HG02571 (cell line): Measurements from ENCODE around the gene NAA40.
A peak's percentile ranks its signal among the peaks of the same experiment; 100 is the strongest.

ENCODE experiments used
- ATAC-seq: cut with Tn5 transposase; IDR thresholded peaks from one replicate; pipeline ENCODE4 v1.9.1; 2021; ENCODE audit warnings: mild to moderate bottlenecking, moderate library complexity; ENCODE audit not compliant: unreplicated experiment

The NAA40 gene

DNA sequence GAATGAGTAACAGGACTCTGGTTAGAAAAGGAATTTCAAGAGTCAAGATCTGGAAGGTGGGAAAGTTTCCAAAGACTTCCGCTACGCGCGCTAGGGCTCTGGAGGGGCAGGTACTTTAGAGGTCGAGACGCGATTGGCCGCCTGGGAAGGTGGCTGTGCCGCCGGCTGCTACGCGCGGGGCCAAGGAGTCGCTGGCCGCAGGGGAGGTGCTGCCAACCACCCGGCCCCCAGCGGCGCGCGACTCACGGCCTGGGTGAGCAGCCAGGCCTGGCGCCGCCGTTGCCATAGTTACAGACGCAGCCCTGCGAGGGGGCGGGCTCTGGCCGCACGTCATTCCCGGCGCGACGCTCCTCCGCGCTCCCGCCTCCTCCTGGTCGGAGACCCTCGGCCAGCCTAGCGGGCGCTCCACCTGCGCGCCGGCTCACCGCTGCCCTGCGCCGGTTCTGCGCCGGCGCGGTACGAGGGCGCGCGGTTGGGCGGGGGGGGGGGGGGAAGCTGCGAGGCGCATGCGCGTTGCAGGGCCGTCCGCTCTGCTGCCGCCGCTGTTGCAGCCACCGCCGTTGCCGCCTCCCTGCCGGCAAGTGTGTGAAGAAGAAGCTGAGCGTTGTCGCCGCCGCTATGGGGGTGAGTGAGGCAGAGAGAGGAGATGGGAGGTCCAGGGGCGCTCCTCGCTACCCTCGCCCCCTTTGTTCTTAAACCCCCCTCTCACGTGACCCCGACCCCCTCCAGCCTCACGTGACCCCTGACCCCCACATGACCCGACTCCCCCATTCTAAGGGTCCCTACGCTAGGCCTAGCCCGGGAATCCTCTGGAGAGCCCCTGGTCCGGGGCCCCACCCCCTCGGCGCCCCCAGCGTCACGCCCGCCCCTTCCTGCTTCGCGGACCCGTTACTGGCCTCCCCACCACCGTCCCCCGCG, at the start of gene NAA40:
Gene NAA40, plus strand, starts transcription at position 524 of the 918 bp plus-strand sequence. Its CDS starts 95 bp downstream, at position 619.
- peak; percentile 90 for ATAC-seq

DNA sequence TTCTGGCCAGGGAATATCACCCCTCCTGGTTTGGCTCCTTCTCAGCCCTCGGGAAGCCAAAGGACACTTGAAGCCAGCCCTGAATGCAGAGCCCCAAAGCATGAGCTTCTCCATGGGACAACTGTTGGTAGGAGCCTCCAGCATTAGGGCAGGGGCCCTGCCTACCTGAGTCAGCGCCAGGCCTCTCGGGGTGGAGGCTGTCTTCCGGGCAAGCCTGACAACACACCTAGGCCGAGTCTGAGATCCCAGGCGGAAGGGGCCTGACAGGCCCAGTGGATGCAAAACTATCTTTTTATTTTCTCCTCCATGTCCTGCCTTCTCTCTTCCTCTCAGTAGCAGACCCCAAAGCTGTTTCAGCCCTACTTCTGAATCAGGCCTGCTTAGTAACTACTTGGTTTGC, 49.5 kb upstream of the NAA40 start:
- ATAC-seq: no peak

DNA sequence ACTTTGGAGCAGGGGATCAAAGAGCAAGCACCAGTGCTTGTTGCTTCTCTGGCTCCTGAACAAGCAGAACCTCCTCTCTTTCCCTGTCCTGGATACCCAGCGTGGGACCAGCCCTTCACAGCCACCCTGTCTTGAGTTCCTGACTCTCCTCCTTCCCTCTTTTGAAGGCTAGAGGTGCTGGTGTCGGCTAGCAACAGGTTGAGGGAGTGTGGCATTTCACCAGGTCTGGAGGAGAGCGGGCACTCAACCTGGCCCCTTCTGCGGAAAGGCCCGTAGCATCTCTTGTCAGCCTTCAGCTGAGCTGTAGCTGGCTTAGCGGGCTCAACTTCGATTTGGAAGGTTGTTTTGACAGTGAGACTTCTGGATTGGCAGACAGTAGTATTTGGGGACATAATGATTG, 48.4 kb upstream of the NAA40 start:
- no peak for ATAC-seq

DNA sequence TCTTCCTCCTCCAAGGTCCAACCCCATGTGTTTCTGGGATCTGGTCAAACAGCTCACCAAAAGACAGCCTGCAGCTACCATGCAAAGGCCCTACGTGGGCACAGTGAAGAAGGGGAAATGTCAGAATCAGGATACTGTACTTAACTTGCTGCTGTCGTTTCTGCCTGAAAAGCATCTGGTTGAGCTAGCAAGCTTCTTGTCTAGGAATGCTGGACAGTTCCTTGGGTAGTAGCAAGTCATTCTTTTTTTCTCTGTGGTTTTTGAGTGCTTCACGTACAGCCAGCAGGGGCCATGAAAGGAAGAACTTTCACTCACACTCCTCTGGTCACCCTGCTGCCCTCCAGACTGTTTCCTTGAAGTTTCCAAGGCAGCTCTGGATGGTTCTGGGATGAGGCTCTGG, 46.6 kb upstream of the NAA40 start:
- ATAC-seq: no peak

DNA sequence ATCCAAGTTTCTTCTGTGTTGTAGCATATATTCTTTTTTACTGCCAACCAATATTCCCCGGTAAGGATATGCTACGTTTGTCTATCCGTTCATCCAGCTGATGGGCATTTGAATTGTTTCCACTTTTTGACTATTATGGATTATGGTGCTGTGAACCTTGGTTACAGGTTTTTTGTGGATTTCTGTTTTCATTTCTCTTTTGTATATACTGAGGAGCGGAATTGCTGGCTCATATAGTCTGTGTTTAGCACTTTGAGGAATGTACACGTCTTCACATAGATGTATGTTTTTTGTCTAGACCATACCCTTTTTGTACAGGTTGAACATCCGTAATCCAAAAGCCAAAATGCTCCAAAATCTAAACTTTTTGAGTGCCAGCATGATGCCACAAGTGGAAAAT, 45.4 kb upstream of the NAA40 start:
- ATAC-seq: no peak

DNA sequence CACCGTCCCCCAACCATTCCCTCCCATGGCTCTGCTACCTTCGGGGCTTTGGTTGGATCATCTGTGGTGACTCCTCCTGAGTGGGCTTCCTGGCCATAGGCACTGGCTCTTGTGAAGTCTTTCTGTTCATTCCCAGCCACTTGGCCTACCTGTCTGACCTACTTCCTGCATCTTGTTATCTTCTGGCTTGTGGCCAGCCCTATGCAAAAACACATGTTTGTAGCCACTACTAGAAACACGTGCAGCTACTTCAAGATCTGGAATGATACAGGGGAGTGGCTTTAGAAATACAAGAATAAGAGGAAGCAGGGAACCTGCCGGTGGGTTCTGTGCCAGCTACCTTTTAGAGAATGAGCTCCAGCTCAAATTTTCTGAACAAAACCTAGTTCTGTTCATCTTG, 42.7 kb upstream of the NAA40 start:
- ATAC-seq: no peak

DNA sequence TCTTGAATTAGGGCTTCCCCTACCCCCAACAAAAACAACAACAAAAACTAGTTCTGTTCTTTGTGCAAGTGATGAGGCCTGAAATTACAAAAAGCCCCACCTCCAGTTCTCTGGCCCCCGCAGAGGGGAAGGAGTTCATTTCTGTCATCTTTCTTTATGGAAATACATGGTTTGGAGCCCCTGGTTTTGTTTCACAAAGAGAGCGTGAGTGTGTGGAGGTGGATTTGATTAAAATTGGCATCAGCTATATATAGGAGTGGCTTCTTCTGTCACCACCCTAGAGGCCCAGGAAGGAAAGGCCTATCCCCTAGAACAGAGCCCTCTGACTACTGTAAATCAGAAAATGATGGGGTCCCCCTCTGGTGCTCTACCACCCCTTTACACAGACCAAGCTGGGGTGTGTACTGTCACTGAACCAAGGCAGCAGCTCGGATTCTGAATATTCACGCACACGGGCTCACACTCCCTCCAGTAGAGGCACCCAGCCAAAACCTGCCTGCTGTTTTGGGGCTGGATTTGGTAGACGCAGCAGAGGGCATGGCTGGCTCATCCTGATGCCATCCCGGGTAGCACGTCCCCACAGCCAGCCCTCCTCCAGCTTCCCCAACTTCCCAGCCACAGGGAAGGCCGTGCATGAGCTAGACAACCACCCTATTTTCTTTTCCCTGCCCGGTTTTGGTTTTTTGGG, 41.2 kb upstream of the NAA40 start:
- ATAC-seq: no peak

DNA sequence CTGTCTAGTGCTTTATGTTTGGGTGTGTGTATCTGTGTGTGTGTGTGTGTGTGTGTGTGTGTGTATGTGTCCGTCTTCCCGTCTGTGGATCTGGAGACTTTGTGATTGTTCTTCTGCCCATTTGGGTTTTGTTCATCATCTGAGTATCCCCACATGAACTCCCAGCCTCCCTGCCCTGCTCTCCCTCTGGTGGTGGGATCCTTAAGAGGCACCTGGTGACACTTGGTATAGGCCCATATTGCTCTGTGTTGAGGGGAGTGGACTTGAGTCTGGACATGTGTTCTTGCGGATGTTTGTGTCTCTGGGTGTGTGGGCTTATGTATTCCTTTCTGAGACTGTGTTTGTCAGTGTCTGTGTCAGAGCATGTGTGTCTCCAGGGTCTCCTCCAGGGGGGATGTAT, 37.1 kb upstream of the NAA40 start:
- no peak for ATAC-seq

DNA sequence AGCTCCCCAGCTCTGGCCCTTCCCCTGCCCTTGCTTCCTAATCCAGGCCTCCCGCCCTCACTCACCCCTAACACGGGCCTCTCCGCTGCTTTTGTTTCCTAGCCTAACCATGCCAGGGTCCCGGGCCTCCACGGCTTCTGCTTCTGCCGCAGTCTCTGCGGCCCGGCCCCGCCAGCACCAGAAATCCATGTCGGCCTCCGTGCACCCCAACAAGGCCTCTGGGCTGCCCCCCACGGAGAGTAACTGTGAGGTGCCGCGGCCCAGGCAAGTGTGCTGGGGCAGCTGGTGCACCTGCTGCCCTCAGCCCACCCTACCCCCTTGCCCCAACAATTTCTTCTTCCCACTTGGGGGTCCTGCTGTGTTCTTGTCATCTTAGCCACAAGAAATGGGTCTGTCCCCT, 34.9 kb upstream of the NAA40 start:
- no peak for ATAC-seq

DNA sequence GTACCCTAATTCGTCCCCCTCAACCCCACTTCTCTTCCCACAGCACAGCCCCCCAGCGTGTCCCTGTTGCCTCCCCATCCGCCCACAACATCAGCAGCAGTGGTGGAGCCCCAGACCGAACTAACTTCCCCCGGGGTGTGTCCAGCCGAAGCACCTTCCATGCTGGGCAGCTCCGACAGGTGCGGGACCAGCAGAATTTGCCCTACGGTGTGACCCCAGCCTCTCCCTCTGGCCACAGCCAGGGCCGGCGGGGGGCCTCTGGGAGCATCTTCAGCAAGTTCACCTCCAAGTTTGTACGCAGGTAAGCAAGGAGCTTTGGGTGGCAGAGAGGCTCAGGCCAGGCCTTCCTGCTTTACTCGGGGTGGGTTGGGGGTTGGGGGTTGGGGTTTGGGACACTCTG, 34.1 kb upstream of the NAA40 start:
- ATAC-seq: no peak

DNA sequence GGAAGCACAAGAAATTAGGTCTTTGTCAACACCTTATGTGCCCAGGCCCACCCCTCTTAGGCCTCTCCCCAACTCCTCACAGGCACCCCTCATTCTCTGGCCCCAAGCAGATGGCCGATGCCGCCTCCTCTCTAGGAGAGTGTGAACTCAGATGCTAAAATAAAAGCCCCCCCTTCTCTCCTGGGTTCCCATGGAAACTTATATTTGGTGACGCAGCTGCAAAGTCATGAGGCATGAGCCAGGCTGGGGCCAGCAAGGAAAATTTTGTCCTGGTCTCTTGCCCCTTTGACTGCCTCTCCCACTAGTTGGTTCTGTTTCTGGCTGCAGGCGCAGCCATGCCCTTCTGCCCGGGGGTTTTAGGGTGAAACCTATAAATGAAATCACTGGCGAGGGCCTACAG, 33.6 kb upstream of the NAA40 start:
- ATAC-seq: no peak

DNA sequence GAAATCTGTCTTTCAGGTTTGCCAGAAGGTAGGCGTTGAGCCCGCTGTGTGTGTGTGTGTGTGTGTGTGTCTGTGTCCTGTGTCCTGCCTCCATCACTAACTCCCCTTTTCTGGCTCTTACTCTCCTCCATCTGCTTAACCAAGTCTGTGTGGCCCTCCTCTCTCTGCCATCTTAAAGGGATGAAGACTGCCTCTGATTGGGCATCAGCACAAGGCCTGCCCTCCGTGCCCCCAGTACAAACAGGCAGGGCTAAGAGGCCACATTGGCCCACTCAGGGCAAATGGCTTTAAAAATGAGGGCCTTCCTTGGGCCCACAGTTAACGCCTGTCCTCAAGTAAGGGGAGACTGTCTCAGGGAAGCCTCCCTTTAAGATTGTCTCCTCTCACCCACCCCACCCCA, 32.7 kb upstream of the NAA40 start:
- ATAC-seq: no peak

DNA sequence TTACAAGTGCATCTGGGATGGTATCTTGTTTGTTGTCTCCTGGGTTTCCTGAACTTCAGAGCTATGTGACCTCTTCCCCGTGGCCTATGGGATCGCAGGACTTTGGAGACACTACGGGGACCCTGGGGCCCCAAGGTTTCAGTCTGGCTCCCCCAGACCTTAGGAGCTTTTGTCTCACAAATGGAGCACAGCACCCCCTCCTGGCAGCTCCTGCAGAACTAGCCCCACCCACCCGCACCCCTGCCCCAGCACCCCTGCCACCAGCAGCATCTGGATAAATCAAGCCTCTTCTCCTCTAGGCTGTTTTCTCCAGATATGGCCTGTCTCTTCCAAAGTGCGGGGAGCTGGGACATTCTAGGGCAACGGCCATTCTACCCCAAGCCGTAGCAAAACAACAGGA, 32.2 kb upstream of the NAA40 start:
- no peak for ATAC-seq

DNA sequence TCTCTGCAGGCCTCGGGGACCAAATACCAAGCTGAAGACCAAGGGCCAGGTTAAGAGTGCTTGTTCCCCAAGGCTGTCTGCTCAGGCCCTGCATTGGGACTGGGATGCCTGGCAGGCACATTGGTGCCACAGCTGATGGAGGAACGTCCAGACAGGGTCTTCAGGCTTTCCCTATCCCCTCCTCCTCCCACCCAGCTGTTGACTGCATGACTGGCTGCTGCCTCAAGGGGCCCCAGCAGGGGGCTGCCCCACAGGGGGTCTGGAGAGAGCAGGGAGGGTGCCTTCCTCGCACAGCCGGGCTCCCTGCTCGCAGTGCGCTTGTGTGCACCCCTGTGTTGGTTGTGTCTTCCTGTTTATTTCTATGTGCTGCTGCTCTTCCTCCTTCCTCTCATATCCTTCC, 31.7 kb upstream of the NAA40 start:
- no peak for ATAC-seq

DNA sequence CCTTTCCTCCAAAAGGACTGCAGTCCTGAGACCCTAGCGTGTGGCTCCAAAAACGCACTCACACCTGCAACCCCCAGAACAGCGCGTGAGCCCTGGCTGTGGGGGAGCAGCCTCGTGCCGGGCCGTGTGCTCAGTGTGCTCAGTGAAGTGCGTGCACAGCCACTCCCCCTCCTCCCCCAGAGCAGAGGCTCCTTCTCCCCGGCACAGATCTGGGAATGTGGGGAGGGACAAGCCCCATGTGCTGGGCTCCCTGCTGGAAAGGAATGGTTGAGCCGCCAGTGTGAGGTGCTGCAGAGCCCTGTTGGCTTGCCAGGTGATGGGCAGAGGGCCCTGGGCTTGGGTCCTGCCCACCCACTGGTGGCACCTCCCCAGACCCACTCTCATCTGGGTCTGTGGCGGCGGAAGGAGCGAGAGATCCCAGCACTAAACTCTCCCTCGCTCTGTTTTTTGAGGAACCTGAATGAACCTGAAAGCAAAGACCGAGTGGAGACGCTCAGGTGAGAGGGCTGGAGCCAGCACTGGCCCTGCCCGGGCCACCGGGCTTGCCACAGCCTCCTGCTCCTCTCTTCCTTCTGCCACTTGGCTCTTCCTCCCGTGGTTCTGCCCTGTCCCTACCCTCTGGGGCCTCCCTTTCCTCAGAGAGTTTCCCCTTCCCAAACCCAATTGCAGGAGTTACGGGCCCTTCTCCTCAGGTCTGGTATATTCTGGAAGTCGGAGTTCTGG, 30.8 kb upstream of the NAA40 start:
- no peak for ATAC-seq

DNA sequence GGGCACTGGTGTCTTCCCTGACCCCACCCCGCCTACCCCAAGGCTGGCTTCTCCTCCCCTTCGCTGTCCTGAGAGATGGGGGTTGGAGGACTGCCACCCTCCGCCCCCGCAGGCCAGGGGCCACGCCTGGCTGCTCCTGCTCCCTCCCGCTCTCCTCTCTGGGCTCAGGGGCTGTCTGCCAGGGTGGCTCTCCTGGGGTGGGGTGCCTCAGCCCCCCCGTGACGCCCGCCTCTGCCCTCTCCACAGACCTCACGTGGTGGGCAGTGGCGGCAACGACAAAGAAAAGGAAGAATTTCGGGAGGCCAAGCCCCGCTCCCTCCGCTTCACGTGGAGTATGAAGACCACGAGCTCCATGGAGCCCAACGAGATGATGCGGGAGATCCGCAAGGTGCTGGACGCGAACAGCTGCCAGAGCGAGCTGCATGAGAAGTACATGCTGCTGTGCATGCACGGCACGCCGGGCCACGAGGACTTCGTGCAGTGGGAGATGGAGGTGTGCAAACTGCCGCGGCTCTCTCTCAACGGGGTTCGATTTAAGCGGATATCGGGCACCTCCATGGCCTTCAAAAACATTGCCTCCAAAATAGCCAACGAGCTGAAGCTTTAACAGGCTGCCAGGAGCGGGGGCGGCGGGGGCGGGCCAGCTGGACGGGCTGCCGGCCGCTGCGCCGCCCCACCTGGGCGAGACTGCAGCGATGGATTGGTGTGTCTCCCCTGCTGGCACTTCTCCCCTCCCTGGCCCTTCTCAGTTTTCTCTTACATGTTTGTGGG, 30.0 kb upstream of the NAA40 start:
- no peak for ATAC-seq

DNA sequence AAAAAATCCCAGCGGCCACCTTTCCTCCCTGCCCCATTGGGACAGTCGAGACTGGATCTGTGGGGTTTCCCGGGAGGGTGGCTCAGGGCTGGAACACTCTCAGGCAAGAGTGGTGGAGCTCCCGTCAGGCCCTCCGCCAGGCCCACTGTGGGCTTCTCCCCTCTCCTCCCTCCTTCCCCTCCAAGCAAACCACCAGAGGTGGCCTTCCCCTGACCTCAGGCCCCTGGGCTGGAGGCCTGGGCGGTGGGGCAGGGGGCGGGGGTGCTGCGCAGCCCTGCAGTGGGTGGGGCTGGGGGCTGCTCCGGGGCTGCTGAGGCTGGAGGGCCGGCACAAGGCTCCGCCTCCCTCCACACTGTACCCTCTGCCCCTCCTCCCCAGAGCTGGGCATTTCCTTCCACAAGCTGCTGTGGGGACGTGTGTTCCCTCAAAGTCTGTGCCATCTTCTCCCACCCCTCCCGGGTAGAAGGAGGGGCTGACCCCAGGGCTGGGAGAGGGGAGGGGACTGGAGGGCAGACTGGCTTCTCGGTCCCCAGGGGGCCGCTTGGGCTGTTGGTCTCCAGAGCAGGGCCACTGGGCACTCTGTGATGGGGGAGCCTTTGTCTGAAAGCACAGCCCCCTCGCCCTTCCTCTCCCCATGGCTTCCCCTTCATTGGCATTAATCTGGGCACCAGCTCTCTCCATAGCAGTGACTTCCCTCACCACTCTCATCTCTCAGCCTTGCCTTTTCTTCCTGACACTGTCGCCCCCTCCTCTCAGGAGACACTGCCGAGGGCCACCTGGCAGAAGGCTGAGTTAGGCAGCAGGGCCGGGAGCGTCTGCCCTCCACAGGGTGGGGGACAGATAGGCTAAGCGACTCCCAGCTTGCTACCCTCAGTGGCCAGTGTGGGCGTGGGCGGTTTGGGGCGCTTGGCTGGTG, 29.0 kb upstream of the NAA40 start:
- no peak for ATAC-seq

DNA sequence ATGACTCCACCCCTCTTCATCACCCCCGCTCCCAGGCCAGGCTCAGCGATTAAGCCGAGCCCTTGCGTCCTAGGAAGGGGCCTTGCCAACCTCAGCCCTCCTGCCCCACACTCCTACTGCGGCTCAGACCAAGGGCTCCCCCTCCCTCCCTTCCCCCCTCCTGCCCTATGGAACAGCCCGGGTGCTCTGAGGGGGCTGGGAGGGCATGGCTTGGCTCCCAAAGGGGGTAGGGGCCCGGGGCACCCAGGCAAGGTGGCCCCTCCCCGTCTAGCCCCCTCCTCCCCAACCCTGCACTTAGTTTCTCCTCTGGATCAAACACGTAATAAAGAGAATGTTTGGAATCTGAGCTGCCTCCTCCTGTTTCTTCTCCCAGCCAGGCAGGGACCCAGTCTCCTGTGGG, 28.1 kb upstream of the NAA40 start:
- no peak for ATAC-seq

DNA sequence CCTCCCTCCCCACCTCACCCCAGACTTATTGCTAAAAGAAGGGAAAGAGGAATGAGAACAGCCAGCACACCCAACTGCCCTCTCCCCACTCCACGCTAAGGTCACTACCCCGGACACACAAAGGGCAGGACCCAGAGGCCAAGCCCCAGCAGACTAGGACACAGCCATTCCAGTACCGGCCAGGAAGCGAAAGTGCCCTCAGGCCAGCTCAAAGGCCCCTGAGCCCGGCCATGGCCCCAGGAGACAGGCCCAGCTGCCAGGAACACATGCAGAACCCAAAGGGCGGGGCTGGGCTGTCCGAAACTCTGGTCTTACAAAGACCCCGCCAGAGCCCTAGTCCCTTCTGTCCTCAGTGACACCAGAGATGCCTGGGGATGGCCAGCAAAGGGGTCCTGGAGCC, 27.4 kb upstream of the NAA40 start:
- ATAC-seq: no peak

DNA sequence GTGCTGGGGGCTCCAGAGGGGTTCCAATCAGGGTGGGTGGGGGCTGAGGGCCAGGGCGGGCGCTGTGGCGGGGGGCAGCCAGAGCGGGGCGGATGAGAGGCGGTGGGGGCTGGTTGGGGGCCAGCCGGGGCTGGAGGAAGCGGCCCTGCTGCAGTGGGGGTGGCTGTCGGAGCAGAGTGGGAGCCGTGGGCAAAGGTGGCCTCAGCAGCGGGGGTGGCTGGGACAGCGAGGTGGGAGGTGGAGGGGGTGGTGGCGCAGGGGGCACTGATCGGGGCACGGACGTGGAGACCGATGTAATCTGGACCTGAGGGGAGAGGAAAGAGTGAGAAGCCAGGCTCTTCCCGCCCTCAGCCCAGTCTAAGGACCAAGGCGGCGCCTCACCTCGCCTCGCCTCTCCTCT, 26.9 kb upstream of the NAA40 start:
- no peak for ATAC-seq
